Measurements from ENCODE around the gene NKAIN2.

DNA sequence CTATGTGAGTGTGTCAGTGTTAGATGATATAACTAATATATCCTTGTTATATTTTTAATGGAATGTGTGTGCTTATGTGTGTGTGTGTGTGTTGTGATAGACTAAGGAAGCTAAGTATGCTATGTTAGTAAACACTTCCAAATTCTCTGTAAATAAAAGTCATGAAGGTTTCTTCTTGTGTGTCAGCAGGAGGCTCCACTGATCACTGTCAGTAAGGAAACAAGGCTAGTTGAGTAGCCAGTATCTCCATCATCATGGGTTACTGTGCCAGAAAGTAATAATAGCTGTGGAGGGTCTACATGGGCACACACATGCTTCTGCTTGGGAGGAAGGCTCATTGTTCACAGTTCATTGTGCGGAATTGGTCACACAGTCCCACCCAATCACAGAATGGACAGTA lies 855.8 kb downstream of the NKAIN2 start:
- TF ChIP-seq, protein P1, sequence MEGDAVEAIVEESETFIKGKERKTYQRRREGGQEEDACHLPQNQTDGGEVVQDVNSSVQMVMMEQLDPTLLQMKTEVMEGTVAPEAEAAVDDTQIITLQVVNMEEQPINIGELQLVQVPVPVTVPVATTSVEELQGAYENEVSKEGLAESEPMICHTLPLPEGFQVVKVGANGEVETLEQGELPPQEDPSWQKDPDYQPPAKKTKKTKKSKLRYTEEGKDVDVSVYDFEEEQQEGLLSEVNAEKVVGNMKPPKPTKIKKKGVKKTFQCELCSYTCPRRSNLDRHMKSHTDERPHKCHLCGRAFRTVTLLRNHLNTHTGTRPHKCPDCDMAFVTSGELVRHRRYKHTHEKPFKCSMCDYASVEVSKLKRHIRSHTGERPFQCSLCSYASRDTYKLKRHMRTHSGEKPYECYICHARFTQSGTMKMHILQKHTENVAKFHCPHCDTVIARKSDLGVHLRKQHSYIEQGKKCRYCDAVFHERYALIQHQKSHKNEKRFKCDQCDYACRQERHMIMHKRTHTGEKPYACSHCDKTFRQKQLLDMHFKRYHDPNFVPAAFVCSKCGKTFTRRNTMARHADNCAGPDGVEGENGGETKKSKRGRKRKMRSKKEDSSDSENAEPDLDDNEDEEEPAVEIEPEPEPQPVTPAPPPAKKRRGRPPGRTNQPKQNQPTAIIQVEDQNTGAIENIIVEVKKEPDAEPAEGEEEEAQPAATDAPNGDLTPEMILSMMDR (IDR thresholded peaks at IDR 0.05): no peak
- TF ChIP-seq POLR2A (IDR thresholded peaks at IDR 0.05): no peak
- TF ChIP-seq POLR2AphosphoS5 (IDR thresholded peaks at IDR 0.05): no peak

Measured in breast epithelium (tissue), 3 donors.